Measurements from ENCODE around the gene ASTN1. TPM values are rescaled to one million over a fixed set of nuclear protein-coding genes. Genes with fewer than 3 reads are reported as not detected.

Gene ASTN1
- total and polyA plus RNA-seq, 4 experiments from 2014 or later: not detected

DNA sequence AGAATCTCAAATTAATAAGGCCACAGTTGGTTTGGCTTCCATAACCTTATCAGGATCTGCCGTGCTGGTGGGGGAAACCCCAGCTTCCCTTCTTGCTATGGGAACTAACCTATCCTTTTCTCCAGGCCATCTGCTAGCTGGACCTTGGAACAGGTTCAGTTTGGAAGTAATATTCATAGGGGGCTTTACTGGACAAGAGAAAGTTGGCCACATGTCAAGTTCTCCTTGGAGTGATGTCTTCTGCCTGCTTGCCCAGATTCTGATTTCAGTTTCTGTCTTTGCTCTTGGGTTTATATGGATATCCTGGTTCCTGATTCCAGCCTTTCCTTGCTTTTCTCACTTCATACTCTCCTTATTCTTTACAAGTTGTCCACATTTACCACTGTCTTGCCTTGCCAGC lies 279.6 kb downstream of the ASTN1 start:
- Mint-ChIP-seq H3K27ac (no peak overlapping the region), H3K9me3 (peaks cover 0 to 3% (median 0%) of the 10 kb centered on the region in 8 donors), H3K4me3 (no peak overlapping the region), H3K4me1 (no peaks in the 10 kb centered on the region), H3K36me3 (no peaks in the 10 kb centered on the region), H3K27me3 (peaks cover 3 to 5% of the 10 kb centered on the region in 2 donors)
- H3K27me3 ChIP-seq (ENCODE audit: insufficient read depth, low read length): peaks cover 3% of the 10 kb centered on the region
- no peak overlapping the region for H3K4me3 ChIP-seq (ENCODE audit: low read length in 2 of 2)
- intact Hi-C loops (cut with micrococcal nuclease): loop anchor here (5.0 kb wide), 1 partner anchor 328 kb away; no protein-coding TSS in a partner anchor
- no peaks in the 10 kb centered on the region for H3K4me1 ChIP-seq (ENCODE audit: insufficient read depth, low read length)
- DNase-seq: no peak
- H3K27ac ChIP-seq (ENCODE audit: low read depth, low read length): no peak overlapping the region
- H3K9me3 ChIP-seq (ENCODE audit: control insufficient read depth in 1 of 2, low read length in 2 of 2): no peaks in the 10 kb centered on the region
- ChIA-PET POLR2A (ENCODE audit: partially characterized antibody) (no interaction called here), CTCF (ENCODE audit: partially characterized antibody) (interaction anchor here (0.6 kb wide), 1 partner anchor 12 kb away, joined by 5 read pairs; no protein-coding TSS in a partner anchor)
- no peaks in the 10 kb centered on the region for H3K36me3 ChIP-seq (ENCODE audit: insufficient read depth, low read length)

- intact Hi-C loops (cut with micrococcal nuclease): loop anchor here (5.0 kb wide), 1 partner anchor 327 kb away; no protein-coding TSS in a partner anchor
- H3K27ac ChIP-seq (ENCODE audit: low read depth, low read length): no peak overlapping the region
Measured at GRCh38 chr1:176884286-176884685, 280.2 kb downstream of the ASTN1 start.

DNA sequence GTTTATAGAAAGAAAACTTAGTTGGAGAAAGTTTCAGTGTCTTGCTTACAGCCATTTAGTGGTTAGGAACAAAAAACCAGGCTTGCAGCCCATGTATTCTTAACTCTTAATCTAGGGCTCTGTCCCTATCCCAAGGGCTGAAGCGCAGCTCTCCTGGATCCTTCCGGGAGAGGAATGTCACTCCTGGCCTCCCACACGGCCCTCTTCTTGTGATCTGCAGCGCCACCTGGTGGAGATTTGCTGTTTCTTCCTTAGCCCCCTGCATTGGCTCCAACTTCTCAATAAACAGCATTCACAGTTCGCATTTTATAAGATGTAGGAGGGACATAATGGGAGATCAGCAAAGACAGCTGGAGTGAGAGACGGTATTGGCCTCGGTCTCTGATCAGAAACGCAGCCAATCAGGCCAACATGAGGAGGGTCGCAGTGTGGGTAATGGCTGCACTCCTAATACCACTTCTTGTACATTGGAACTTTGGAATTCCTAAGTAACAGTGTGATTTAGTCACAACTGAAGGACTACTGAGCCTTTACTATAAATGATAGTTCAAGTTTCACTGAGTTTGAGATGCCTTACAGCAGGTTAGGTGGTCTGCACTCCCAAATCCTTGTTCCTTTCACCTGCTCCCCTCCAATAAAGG lies 283.4 kb downstream of the ASTN1 start:
- Mint-ChIP-seq H3K9me3 (peaks cover 0 to 4% (median 0%) of the 10 kb centered on the region in 8 donors), H3K27ac (no peak overlapping the region), H3K4me3 (no peak overlapping the region), H3K36me3 (no peaks in the 10 kb centered on the region), H3K27me3 (peaks cover 4 to 6% of the 10 kb centered on the region in 2 donors), H3K4me1 (no peaks in the 10 kb centered on the region)
- CTCF ChIA-PET (ENCODE audit: partially characterized antibody): interaction anchor here (1.1 kb wide), 1 partner anchor 28 kb away, joined by 3 read pairs; no protein-coding TSS in a partner anchor
- H3K27ac ChIP-seq (ENCODE audit: low read depth, low read length): no peak overlapping the region
- H3K4me1 ChIP-seq (ENCODE audit: insufficient read depth, low read length): no peaks in the 10 kb centered on the region
- H3K9me3 ChIP-seq (ENCODE audit: control insufficient read depth in 1 of 2, low read length in 2 of 2): no peaks in the 10 kb centered on the region
- POLR2A ChIA-PET (ENCODE audit: partially characterized antibody): no interaction called here
- no peak overlapping the region for H3K4me3 ChIP-seq (ENCODE audit: low read length in 2 of 2)
- intact Hi-C loops (cut with micrococcal nuclease): loop anchor here (5.0 kb wide), 1 partner anchor 324 kb away; no protein-coding TSS in a partner anchor
- no peaks in the 10 kb centered on the region for H3K36me3 ChIP-seq (ENCODE audit: insufficient read depth, low read length)
- H3K27me3 ChIP-seq (ENCODE audit: insufficient read depth, low read length): no peaks in the 10 kb centered on the region
- DNase-seq: no peak

More at GRCh38 chr1:176884286-176884685, 280.2 kb downstream of the ASTN1 start:
- H3K9me3 Mint-ChIP-seq: peaks cover 0 to 3% (median 0%) of the 10 kb centered on the region in 8 donors
- no peak overlapping the region for H3K27ac Mint-ChIP-seq
- no peaks in the 10 kb centered on the region for H3K36me3 ChIP-seq (ENCODE audit: insufficient read depth, low read length)
- peaks cover 3% of the 10 kb centered on the region for H3K27me3 ChIP-seq (ENCODE audit: insufficient read depth, low read length)
- POLR2A ChIA-PET (ENCODE audit: partially characterized antibody): no interaction called here
- H3K4me3 Mint-ChIP-seq: no peak overlapping the region
- CTCF ChIA-PET (ENCODE audit: partially characterized antibody): no interaction called here
- no peak for DNase-seq
- no peaks in the 10 kb centered on the region for H3K9me3 ChIP-seq (ENCODE audit: control insufficient read depth in 1 of 2, low read length in 2 of 2)
- H3K36me3 Mint-ChIP-seq: no peaks in the 10 kb centered on the region
- no peaks in the 10 kb centered on the region for H3K4me1 ChIP-seq (ENCODE audit: insufficient read depth, low read length)
- H3K4me3 ChIP-seq (ENCODE audit: low read length in 2 of 2): no peak overlapping the region
- H3K27me3 Mint-ChIP-seq: peaks cover 3 to 4% of the 10 kb centered on the region in 2 donors
- no peaks in the 10 kb centered on the region for H3K4me1 Mint-ChIP-seq

DNA sequence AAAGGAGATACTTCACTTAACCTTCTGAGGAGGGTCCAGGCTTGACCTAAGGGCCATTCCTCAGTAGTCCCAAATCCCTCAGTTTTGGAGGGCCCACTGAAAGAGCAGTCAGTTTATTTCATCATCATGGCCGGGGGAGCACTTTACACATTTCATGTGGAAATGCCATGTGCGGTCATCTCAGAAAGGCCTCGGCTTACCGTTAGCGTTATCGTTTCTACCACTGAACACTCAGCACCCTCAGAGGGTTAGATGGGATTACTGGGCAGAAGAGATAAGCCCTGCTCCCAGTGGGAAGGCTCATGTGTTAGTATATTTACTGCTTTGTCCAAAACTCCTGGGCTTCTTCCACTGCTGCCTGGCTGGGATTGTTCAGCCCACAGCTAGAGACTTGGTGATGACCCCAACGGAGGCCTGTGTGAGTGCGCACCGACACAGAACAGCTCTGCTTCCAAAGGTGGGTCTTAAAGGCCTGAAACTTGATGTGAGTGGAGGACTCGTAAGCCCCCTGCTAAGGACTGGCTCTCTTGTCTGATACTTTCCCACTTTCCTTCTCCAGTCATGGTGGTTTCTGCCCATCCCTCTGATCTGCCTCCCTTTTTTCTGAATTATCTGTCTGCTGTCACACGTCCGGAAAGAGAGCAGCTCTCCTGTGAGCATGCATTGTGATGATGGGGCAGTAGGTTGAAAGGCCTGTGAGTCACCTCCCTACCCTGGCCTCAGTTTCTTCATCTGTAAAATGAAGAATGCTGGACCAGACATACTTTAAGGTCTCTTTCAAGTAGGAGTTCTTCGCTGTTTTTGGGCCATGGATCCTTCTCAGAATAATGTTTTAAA lies 284.5 kb downstream of the ASTN1 start:
- H3K4me1 ChIP-seq (ENCODE audit: insufficient read depth, low read length): no peaks in the 10 kb centered on the region
- no peaks in the 10 kb centered on the region for H3K36me3 ChIP-seq (ENCODE audit: insufficient read depth, low read length)
- H3K9me3 ChIP-seq (ENCODE audit: control insufficient read depth in 1 of 2, low read length in 2 of 2): no peaks in the 10 kb centered on the region
- no peaks in the 10 kb centered on the region for H3K4me1 Mint-ChIP-seq
- no peak for DNase-seq
- no peak overlapping the region for H3K4me3 ChIP-seq (ENCODE audit: low read length in 2 of 2)
- H3K4me3 Mint-ChIP-seq: no peak overlapping the region
- intact Hi-C loops (cut with micrococcal nuclease): loop anchor here (5.0 kb wide), 1 partner anchor 323 kb away; no protein-coding TSS in a partner anchor
- peaks cover 0 to 4% (median 0%) of the 10 kb centered on the region in 8 donors for H3K9me3 Mint-ChIP-seq
- no peak overlapping the region for H3K27ac Mint-ChIP-seq
- ChIA-PET CTCF (ENCODE audit: partially characterized antibody) (interaction anchor here (1.1 kb wide), 1 partner anchor 29 kb away, joined by 3 read pairs; no protein-coding TSS in a partner anchor), POLR2A (ENCODE audit: partially characterized antibody) (no interaction called here)
- no peak overlapping the region for H3K27ac ChIP-seq (ENCODE audit: low read depth, low read length)
- no peaks in the 10 kb centered on the region for H3K36me3 Mint-ChIP-seq
- H3K27me3 Mint-ChIP-seq: peaks cover 3% of the 10 kb centered on the region in 2 donors
- H3K27me3 ChIP-seq (ENCODE audit: insufficient read depth, low read length): no peaks in the 10 kb centered on the region

DNA sequence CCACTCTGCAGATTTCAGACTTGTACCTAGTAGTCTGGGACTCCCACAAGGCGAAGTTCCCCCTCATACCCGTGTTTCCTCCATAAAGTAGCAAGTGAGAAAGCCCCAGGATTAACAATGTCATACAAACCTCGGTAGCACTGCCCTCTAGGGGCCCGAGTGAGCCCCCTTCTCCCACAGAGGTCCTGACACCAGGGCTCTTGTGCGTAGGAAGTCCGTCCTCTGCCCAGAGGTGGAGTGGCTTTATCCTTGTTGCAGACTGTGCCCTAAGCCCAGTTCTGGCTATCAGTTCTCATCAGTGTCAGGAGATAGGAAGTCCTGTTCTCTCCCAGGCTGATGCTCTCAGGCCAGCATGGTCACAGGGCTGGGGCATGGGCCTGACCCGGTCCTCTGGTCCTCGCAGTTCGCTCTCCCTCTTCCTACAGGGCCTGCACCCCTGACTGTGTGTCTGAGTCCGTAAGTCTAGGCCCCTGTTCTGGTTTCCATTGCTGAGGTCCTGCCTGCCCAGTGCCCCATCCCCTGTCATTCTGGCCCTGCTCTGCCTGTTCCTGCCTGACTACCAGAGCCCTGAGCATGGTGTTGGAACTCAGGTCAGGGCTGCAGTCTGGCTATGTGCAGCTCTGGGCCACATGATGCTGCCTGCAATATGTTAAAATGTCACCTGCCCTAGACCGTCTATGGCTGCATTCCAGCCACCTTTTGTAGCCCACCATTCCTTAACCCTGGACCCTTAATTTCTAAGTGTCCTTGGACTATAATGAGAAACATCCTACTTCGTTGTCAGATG lies 285.6 kb downstream of the ASTN1 start:
- ChIA-PET POLR2A (ENCODE audit: partially characterized antibody) (no interaction called here), CTCF (ENCODE audit: partially characterized antibody) (no interaction called here)
- peaks cover 0 to 4% (median 0%) of the 10 kb centered on the region in 8 donors for H3K9me3 Mint-ChIP-seq
- H3K4me3 ChIP-seq (ENCODE audit: low read length in 2 of 2): no peak overlapping the region
- H3K27ac ChIP-seq (ENCODE audit: low read depth, low read length): no peak overlapping the region
- no peaks in the 10 kb centered on the region for H3K36me3 ChIP-seq (ENCODE audit: insufficient read depth, low read length)
- H3K27ac Mint-ChIP-seq: no peak overlapping the region
- H3K27me3 Mint-ChIP-seq: peaks cover 3% of the 10 kb centered on the region in 2 donors
- no peak for DNase-seq
- no peaks in the 10 kb centered on the region for H3K36me3 Mint-ChIP-seq
- H3K4me1 Mint-ChIP-seq: no peaks in the 10 kb centered on the region
- H3K4me1 ChIP-seq (ENCODE audit: insufficient read depth, low read length): no peaks in the 10 kb centered on the region
- intact Hi-C loops (cut with micrococcal nuclease): no loop called here
- no peaks in the 10 kb centered on the region for H3K9me3 ChIP-seq (ENCODE audit: control insufficient read depth in 1 of 2, low read length in 2 of 2)
- no peaks in the 10 kb centered on the region for H3K27me3 ChIP-seq (ENCODE audit: insufficient read depth, low read length)
- H3K4me3 Mint-ChIP-seq: no peak overlapping the region

- no peaks in the 10 kb centered on the region for H3K36me3 ChIP-seq (ENCODE audit: insufficient read depth, low read length)
- H3K9me3 ChIP-seq (ENCODE audit: control insufficient read depth in 1 of 2, low read length in 2 of 2): no peaks in the 10 kb centered on the region
- H3K27me3 ChIP-seq (ENCODE audit: insufficient read depth, low read length): no peaks in the 10 kb centered on the region
- no peak overlapping the region for H3K27ac Mint-ChIP-seq
- H3K4me1 ChIP-seq (ENCODE audit: insufficient read depth, low read length): no peaks in the 10 kb centered on the region
- no peak for DNase-seq
- H3K4me1 Mint-ChIP-seq: no peaks in the 10 kb centered on the region
- ChIA-PET CTCF (ENCODE audit: partially characterized antibody) (no interaction called here), POLR2A (ENCODE audit: partially characterized antibody) (no interaction called here)
- peaks cover 3 to 5% of the 10 kb centered on the region in 2 donors for H3K27me3 Mint-ChIP-seq
- H3K4me3 ChIP-seq (ENCODE audit: low read length in 2 of 2): no peak overlapping the region
- H3K27ac ChIP-seq (ENCODE audit: low read depth, low read length): no peak overlapping the region
- intact Hi-C loops (cut with micrococcal nuclease): no loop called here
- no peaks in the 10 kb centered on the region for H3K36me3 Mint-ChIP-seq
- no peak overlapping the region for H3K4me3 Mint-ChIP-seq
- H3K9me3 Mint-ChIP-seq: peaks cover 0 to 4% (median under 1%) of the 10 kb centered on the region in 8 donors
Measured at GRCh38 chr1:176877557-176877956, 287.0 kb downstream of the ASTN1 start.

Data from CD4-positive, alpha-beta memory T cell (primary cell).